H1 (cell line): ENCODE measurements around the gene ANXA4.

Source experiments
- BRCA1 ChIP-seq: IDR thresholded peaks from 2 replicates; pipeline ENCODE4 v1.6.1; 2012; ENCODE audit warnings: low read depth, low read length, improper control_type of control experiment
- CREB1 ChIP-seq: IDR thresholded peaks from 2 replicates; pipeline ENCODE4 v1.6.1; 2012; ENCODE audit warnings: inconsistent platforms
- CTBP2 ChIP-seq: IDR thresholded peaks from 2 replicates; pipeline ENCODE4 v1.7.0; 2011; ENCODE audit warnings: borderline replicate concordance, mild to moderate bottlenecking, moderate library complexity, mixed read lengths, low read length; ENCODE audit not compliant: insufficient read depth, insufficient read length
- CTCF ChIP-seq, 3 experiments: IDR thresholded peaks; 1 replicate in 2 of 3; 2 replicates in 1 of 3; pipeline versions ENCODE4 v1.5.1 to v1.6.1; 2011; ENCODE audit warnings: low read length in 3 of 3, mild to moderate bottlenecking in 3 of 3, inconsistent platforms in 2 of 3, low read depth in 1 of 3, moderate library complexity in 1 of 3; ENCODE audit not compliant: insufficient read depth in 1 of 3; ENCODE audit errors: control extremely low read depth in 1 of 3
- EP300 ChIP-seq, 2 experiments: IDR thresholded peaks; 1 replicate in 1 of 2; 2 replicates in 1 of 2; pipeline ENCODE4 v1.6.1; 2011 to 2012; ENCODE audit warnings: low read depth in 2 of 2, low read length in 2 of 2, mild to moderate bottlenecking in 2 of 2, borderline replicate concordance in 1 of 2, inconsistent platforms in 1 of 2, moderate library complexity in 1 of 2
- EZH2 ChIP-seq: fragments of 200-600 bp; sonication (generic); IDR thresholded peaks from 2 replicates; pipeline ENCODE4 v1.7.1; 2012; ENCODE audit warnings: low read depth, mild to moderate bottlenecking, moderate library complexity, low read length, inconsistent platforms; ENCODE audit not compliant: severe bottlenecking
- GABPA ChIP-seq: IDR thresholded peaks from 2 replicates; pipeline ENCODE4 v1.6.1; 2011; ENCODE audit warnings: mild to moderate bottlenecking, low read length, moderate library complexity, borderline replicate concordance; ENCODE audit not compliant: insufficient read depth
- NRF1 ChIP-seq: IDR thresholded peaks from 2 replicates; pipeline ENCODE4 v1.6.1; 2011; ENCODE audit warnings: mild to moderate bottlenecking, low read depth, low read length, improper control_type of control experiment
- POLR2A ChIP-seq, 2 experiments: IDR thresholded peaks; 1 replicate in 1 of 2; 2 replicates in 1 of 2; pipeline ENCODE4 v1.6.1; 2011; ENCODE audit warnings: low read depth in 2 of 2, low read length in 2 of 2, mild to moderate bottlenecking in 2 of 2; ENCODE audit errors: control extremely low read depth in 1 of 2
- SIN3A ChIP-seq, 2 experiments: IDR thresholded peaks in 1 of 2; conservative IDR thresholded peaks in 1 of 2; 2 replicates each; pipeline ENCODE4 v1.6.1; 2011 to 2012; ENCODE audit warnings: low read length in 2 of 2, improper control_type of control experiment in 1 of 2, low read depth in 1 of 2, mild to moderate bottlenecking in 1 of 2
- TAF1 ChIP-seq: IDR thresholded peaks from 2 replicates; pipeline ENCODE4 v1.6.1; 2011; ENCODE audit warnings: mild to moderate bottlenecking, low read depth, low read length
- YY1 ChIP-seq: IDR thresholded peaks from 2 replicates; pipeline ENCODE4 v1.6.1; 2011; ENCODE audit warnings: low read depth, mild to moderate bottlenecking, low read length
- ZNF274 ChIP-seq: IDR thresholded peaks from 2 replicates; pipeline ENCODE4 v1.7.0; 2012; ENCODE audit warnings: low read length, borderline replicate concordance; ENCODE audit errors: extremely low read depth

- no peak for TF ChIP-seq EP300 (IDR thresholded peaks at IDR 0.05; ENCODE audit: borderline replicate concordance in 1 of 2, low read depth in 2 of 2, low read length in 2 of 2)
- no peak for TF ChIP-seq TAF1
- no peak for TF ChIP-seq GABPA
- no peak for TF ChIP-seq POLR2A (IDR thresholded peaks at IDR 0.05; ENCODE audit: control extremely low read depth in 1 of 2, low read depth in 2 of 2, low read length in 2 of 2)
- no peak for TF ChIP-seq SIN3A (conservative IDR thresholded peaks at IDR 0.05 in 1 of 2, IDR thresholded peaks at IDR 0.05 in 1 of 2; ENCODE audit: low read depth in 1 of 2, low read length in 2 of 2)
- no peak for TF ChIP-seq YY1
- TF ChIP-seq NRF1: no peak
- TF ChIP-seq CTCF (IDR thresholded peaks at IDR 0.05; ENCODE audit: control extremely low read depth in 1 of 3, insufficient read depth in 1 of 3, low read depth in 1 of 3, low read length in 3 of 3): no peak
- TF ChIP-seq BRCA1: no peak
- no peak for TF ChIP-seq ZNF274
- TF ChIP-seq CTBP2: no peak
- TF ChIP-seq EZH2: no peak
- TF ChIP-seq CREB1: no peak
Measured at GRCh38 chr2:69720404-69720803, 21.5 kb upstream of the ANXA4 start.
